ENCODE results near the gene C7orf57. TPM values are rescaled to one million over a fixed set of nuclear protein-coding genes. Genes with fewer than 3 reads are reported as not detected.
A peak's percentile ranks its signal among the peaks of the same experiment; 100 is the strongest.

Gene C7orf57
- total RNA-seq, 1 donor from 2014 or later = not detected

DNA sequence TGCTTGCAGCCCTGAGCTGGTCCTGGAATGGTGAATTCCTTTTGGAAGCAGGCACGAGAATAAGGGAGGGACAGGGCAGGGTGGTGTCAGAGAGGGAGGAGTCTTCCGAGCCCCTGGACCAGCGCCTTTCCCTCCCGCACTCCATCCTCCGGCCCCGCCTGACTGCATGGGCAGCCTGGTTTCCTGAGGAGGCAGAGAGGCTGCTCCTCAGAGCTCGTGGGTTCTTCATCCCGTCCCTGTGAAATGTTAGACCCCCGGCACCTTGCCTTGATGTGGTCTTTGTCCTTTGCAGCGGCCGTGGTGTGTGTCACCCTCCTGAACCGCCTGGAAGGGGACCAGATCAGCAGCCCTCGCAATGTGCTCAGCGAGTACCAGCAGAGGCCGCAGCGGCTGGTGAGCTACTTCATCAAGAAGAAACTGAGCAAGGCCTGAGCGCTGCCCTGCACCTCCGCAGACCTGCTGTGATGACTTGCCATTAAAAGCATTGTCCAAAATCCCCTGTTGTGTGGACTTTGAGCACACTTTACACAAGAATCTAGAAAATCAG lies 72.7 kb downstream of the C7orf57 start:
- no peak overlapping the region for H3K27ac Mint-ChIP-seq (ENCODE audit: unreplicated experiment)
- TF ChIP-seq, protein P1, sequence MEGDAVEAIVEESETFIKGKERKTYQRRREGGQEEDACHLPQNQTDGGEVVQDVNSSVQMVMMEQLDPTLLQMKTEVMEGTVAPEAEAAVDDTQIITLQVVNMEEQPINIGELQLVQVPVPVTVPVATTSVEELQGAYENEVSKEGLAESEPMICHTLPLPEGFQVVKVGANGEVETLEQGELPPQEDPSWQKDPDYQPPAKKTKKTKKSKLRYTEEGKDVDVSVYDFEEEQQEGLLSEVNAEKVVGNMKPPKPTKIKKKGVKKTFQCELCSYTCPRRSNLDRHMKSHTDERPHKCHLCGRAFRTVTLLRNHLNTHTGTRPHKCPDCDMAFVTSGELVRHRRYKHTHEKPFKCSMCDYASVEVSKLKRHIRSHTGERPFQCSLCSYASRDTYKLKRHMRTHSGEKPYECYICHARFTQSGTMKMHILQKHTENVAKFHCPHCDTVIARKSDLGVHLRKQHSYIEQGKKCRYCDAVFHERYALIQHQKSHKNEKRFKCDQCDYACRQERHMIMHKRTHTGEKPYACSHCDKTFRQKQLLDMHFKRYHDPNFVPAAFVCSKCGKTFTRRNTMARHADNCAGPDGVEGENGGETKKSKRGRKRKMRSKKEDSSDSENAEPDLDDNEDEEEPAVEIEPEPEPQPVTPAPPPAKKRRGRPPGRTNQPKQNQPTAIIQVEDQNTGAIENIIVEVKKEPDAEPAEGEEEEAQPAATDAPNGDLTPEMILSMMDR (IDR thresholded peaks at IDR 0.05) = no peak
- no peak overlapping the region for H3K4me3 Mint-ChIP-seq (ENCODE audit: unreplicated experiment)
- H3K9me3 Mint-ChIP-seq (ENCODE audit: unreplicated experiment) = no peaks in the 10 kb centered on the region
- H3K4me1 Mint-ChIP-seq (ENCODE audit: unreplicated experiment) = no peaks in the 10 kb centered on the region
- H3K36me3 Mint-ChIP-seq (ENCODE audit: unreplicated experiment) = peaks cover 33% of the 10 kb centered on the region
- H3K27me3 Mint-ChIP-seq (ENCODE audit: unreplicated experiment) = no peaks in the 10 kb centered on the region
- DNase-seq (ENCODE audit: extremely low spot score, unreplicated experiment) = peak; percentile 77

DNA sequence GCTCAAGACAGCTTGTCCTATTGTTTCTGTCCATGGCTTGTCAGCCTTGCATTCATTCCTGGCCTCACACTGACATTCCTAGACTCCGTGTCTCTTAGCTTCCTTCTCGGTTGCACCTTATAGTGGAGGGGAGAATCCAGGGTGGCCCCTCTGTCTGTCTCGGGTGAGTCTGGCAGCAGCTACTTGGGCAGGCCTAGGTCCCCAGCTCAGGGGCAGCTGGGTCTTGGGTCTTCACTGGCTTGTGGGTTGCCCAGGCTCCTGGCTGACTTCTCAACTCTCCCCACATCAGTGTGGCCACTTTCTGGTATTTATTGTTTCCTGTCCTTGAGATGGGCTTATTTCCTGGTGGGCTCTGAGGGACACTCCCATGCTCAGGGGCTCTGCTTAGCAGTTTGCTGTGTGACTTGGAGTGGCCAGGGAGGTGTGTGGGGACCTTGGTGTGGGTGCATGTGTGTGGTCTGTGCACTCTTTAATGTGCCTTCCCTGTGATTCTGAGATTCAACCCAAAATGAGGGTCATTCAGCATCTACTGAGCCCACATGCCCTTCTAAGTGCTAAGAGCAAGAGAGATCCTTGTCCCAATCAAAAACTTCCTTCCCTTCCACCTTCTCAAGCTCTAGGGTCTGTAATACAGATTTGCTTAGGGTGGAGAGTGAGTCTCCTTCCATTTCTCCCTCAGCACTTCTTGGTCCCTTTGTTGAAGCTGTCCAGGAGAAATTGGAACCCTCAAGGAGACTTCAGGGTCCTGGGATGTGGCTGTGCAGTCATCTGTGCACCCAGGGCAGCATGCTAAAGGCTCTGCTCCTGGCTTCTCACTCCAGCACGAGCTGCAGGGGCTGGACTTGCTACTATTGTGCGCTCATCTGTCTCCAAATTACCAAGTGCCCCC lies 73.9 kb downstream of the C7orf57 start:
- DNase-seq (ENCODE audit: extremely low spot score, unreplicated experiment) = peak; percentile 70
- no peaks in the 10 kb centered on the region for H3K4me1 Mint-ChIP-seq (ENCODE audit: unreplicated experiment)
- TF ChIP-seq, protein P1 (IDR thresholded peaks at IDR 0.05) = no peak

DNA sequence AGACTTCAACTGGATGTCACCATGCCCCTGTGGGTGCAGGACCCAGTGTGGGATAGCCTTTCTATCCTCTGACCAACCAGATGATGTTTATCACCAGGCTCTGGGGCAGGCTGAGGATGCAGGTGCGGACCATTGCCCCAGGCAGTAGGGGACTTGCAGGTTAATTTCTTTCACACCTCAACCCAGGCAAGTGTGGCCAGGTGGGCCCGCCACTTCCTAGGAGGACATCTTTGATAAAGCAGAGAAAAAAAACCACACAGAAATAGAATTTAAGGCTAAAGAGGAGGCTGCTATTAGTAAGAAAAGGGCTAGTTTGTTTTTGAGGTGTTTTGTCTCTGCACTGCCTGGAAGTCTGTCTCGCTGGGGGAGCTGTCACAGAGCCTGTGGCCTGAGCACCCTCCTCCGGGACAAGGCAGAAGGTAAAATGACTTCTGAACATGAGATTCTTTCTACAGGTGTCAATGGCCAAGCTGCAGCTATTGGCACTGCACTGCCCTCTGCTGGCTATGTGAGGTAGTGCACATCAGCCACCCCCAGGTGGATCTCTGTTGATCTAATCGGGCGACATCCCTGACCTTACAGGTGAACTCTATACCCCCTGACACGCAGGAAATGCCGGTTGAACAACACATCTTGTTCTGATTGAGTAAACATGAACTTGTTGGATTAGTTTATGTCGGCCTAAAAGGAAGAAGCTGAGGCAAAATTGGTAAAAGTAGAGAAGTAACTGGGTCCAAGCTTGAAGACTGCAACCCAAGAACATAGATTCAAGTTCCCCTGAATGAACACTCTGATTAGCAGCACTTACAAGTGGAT lies 74.7 kb downstream of the C7orf57 start:
- TF ChIP-seq, protein P1 (IDR thresholded peaks at IDR 0.05) = peak; percentile 99
- Mint-ChIP-seq H3K4me1 (ENCODE audit: unreplicated experiment) (no peaks in the 10 kb centered on the region), H3K27ac (ENCODE audit: unreplicated experiment) (no peak overlapping the region), H3K36me3 (ENCODE audit: unreplicated experiment) (peaks cover 19% of the 10 kb centered on the region), H3K9me3 (ENCODE audit: unreplicated experiment) (no peaks in the 10 kb centered on the region), H3K4me3 (ENCODE audit: unreplicated experiment) (no peak overlapping the region), H3K27me3 (ENCODE audit: unreplicated experiment) (no peaks in the 10 kb centered on the region)
- DNase-seq (ENCODE audit: extremely low spot score, unreplicated experiment) = peak; percentile 88

More for the DNA sequence above, 73.9 kb downstream of the C7orf57 start:
- Mint-ChIP-seq H3K9me3 (ENCODE audit: unreplicated experiment) (no peaks in the 10 kb centered on the region), H3K36me3 (ENCODE audit: unreplicated experiment) (peaks cover 25% of the 10 kb centered on the region), H3K27ac (ENCODE audit: unreplicated experiment) (no peak overlapping the region), H3K27me3 (ENCODE audit: unreplicated experiment) (no peaks in the 10 kb centered on the region), H3K4me3 (ENCODE audit: unreplicated experiment) (no peak overlapping the region)

DNA sequence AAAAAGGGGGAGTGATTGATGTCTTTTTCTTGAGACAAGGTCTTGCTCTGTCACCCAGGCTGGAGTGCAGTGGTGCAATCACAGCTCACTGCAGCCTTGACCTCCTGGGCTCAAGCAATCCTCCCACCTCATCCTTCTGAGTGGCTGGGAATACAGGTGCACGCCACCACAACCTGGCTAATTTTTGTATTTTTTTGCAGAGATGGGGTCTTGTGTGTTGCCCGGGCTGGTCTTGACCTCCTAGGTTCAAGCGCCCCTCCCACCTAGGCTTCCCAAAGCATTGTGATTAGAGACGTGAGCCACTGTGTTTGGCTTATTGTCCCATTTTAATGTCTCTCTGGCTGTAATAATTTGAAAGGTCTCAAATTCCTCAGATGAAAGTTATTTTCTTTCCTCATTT lies 75.5 kb downstream of the C7orf57 start:
- Mint-ChIP-seq H3K27ac (ENCODE audit: unreplicated experiment) (no peak overlapping the region), H3K27me3 (ENCODE audit: unreplicated experiment) (no peaks in the 10 kb centered on the region)
- TF ChIP-seq, protein P1 (IDR thresholded peaks at IDR 0.05) = no peak

More for the DNA sequence above, 75.5 kb downstream of the C7orf57 start:
- DNase-seq (ENCODE audit: extremely low spot score, unreplicated experiment) = peak; percentile 51
- no peak overlapping the region for H3K4me3 Mint-ChIP-seq (ENCODE audit: unreplicated experiment)
- peaks cover 14% of the 10 kb centered on the region for H3K36me3 Mint-ChIP-seq (ENCODE audit: unreplicated experiment)
- no peaks in the 10 kb centered on the region for H3K4me1 Mint-ChIP-seq (ENCODE audit: unreplicated experiment)
- H3K9me3 Mint-ChIP-seq (ENCODE audit: unreplicated experiment) = no peaks in the 10 kb centered on the region

Other genes with a start within 250 kb of the C7orf57 start
- gene PKD1L1, start 87.1 kb upstream of the C7orf57 start, total RNA-seq = 0.05 and 0.13 TPM in 2 replicates
- 28.8 and 33.9 TPM in 2 replicates for gene HUS1, start 55.9 kb upstream of the C7orf57 start, total RNA-seq
- gene SUN3, start 6.4 kb upstream of the C7orf57 start, total RNA-seq = not detected in 2 replicates
- 26.8 and 27.3 TPM in 2 replicates for gene UPP1, start 53.7 kb downstream of the C7orf57 start, total RNA-seq
- gene ABCA13, start 135.9 kb downstream of the C7orf57 start, total RNA-seq = 0.63 and 1.1 TPM in 2 replicates